H9 (cell line): ENCODE data around the gene GLS2. TPM values are rescaled to one million over a fixed set of nuclear protein-coding genes. Genes with fewer than 3 reads are reported as not detected.

Experiments used
- DNase-seq: peaks from one replicate; pipeline ENCODE4 v3.0.0-alpha.2; 2017
- H2AFZ ChIP-seq: one replicate; pipeline ENCODE4 v1.6.1; 2013; ENCODE audit warnings: mild to moderate bottlenecking, low read length, control low read depth, moderate library complexity
- H2AK5ac ChIP-seq: 2 replicates; pipeline ENCODE4 v1.6.1; 2013; ENCODE audit warnings: low read length, control low read depth, mixed read lengths; ENCODE audit not compliant: insufficient read length
- H2BK120ac ChIP-seq: one replicate; pipeline ENCODE4 v1.6.1; 2013; ENCODE audit warnings: low read depth, mild to moderate bottlenecking, low read length, control low read depth, inconsistent platforms; ENCODE audit not compliant: poor library complexity, severe bottlenecking
- H2BK12ac ChIP-seq: 2 replicates; pipeline ENCODE4 v1.6.1; 2013; ENCODE audit warnings: low read length, control low read depth, mixed read lengths, low read depth; ENCODE audit not compliant: insufficient read length
- H2BK15ac ChIP-seq: 2 replicates; pipeline ENCODE4 v1.6.1; 2013; ENCODE audit warnings: low read depth, low read length, control low read depth
- H2BK20ac ChIP-seq: one replicate; pipeline ENCODE4 v1.6.1; 2013; ENCODE audit warnings: low read depth, mild to moderate bottlenecking, low read length, control low read depth, inconsistent platforms; ENCODE audit not compliant: poor library complexity, severe bottlenecking
- H2BK5ac ChIP-seq: 2 replicates; pipeline ENCODE4 v1.6.1; 2013; ENCODE audit warnings: low read length, control low read depth, mixed read lengths; ENCODE audit not compliant: insufficient read length
- H3K14ac ChIP-seq: 2 replicates; pipeline ENCODE4 v1.6.1; 2013; ENCODE audit warnings: low read length, control low read depth; ENCODE audit not compliant: insufficient read depth
- H3K18ac ChIP-seq: 2 replicates; pipeline ENCODE4 v1.6.1; 2013; ENCODE audit warnings: low read depth, mild to moderate bottlenecking, mixed read lengths, low read length, control low read depth; ENCODE audit not compliant: insufficient read length
- H3K23ac ChIP-seq: 2 replicates; pipeline ENCODE4 v1.6.1; 2013; ENCODE audit warnings: low read length, control low read depth, mixed read lengths, low read depth; ENCODE audit not compliant: insufficient read length
- H3K23me2 ChIP-seq: 2 replicates; pipeline ENCODE4 v1.6.1; 2013; ENCODE audit warnings: low read depth, mild to moderate bottlenecking, mixed read lengths, low read length, control low read depth; ENCODE audit not compliant: insufficient read length, poor library complexity, severe bottlenecking
- H3K27ac ChIP-seq: 2 replicates; pipeline ENCODE4 v1.5.1; 2013; ENCODE audit warnings: low read length, control low read depth, mixed read lengths, low read depth; ENCODE audit not compliant: insufficient read length
- H3K27me3 ChIP-seq: 2 replicates; pipeline ENCODE4 v1.6.1; 2013; ENCODE audit warnings: low read length, control low read depth, inconsistent platforms; ENCODE audit not compliant: insufficient read depth
- H3K4ac ChIP-seq: 2 replicates; pipeline ENCODE4 v1.6.1; 2013; ENCODE audit warnings: low read depth, mild to moderate bottlenecking, control low read depth, inconsistent platforms, low read length, moderate library complexity
- H3K4me1 ChIP-seq: 2 replicates; pipeline ENCODE4 v1.6.1; 2013; ENCODE audit warnings: low read length, control low read depth, inconsistent platforms; ENCODE audit not compliant: insufficient read depth
- H3K4me2 ChIP-seq: 2 replicates; pipeline ENCODE4 v1.6.1; 2013; ENCODE audit warnings: low read length, control low read depth, mixed read lengths; ENCODE audit not compliant: insufficient read length, insufficient read depth
- H3K56ac ChIP-seq: 2 replicates; pipeline ENCODE4 v1.6.1; 2013; ENCODE audit warnings: low read depth, mild to moderate bottlenecking, mixed read lengths, low read length, control low read depth; ENCODE audit not compliant: insufficient read length
- H3K79me1 ChIP-seq: 2 replicates; pipeline ENCODE4 v1.6.1; 2013; ENCODE audit warnings: low read depth, mild to moderate bottlenecking, moderate library complexity, low read length, control low read depth, inconsistent platforms; ENCODE audit not compliant: insufficient read depth, poor library complexity, severe bottlenecking
- H3K79me2 ChIP-seq: 2 replicates; pipeline ENCODE4 v1.6.1; 2013; ENCODE audit warnings: low read length, control low read depth, inconsistent platforms; ENCODE audit not compliant: insufficient read depth
- H3K9ac ChIP-seq: 2 replicates; pipeline ENCODE4 v1.6.1; 2013; ENCODE audit warnings: low read length, control low read depth, mixed read lengths; ENCODE audit not compliant: insufficient read length; ENCODE audit errors: extremely low read depth
- H3K9me3 ChIP-seq: one replicate; pipeline ENCODE4 v1.6.1; 2013; ENCODE audit warnings: low read depth, low read length, inconsistent platforms; ENCODE audit not compliant: control insufficient read depth
- H3T11ph ChIP-seq: one replicate; pipeline ENCODE4 v1.6.1; 2013; ENCODE audit warnings: mild to moderate bottlenecking, low read length, control low read depth, inconsistent platforms
- H4K20me1 ChIP-seq: one replicate; pipeline ENCODE4 v1.6.1; 2013; ENCODE audit not compliant: control insufficient read depth, insufficient read length, insufficient read depth
- H4K5ac ChIP-seq: 2 replicates; pipeline ENCODE4 v1.6.1; 2013; ENCODE audit warnings: low read depth, mild to moderate bottlenecking, mixed read lengths, low read length, control low read depth; ENCODE audit not compliant: insufficient read length
- H4K8ac ChIP-seq: replicated peaks from 2 replicates; pipeline ENCODE4 v1.6.1; 2013; ENCODE audit warnings: low read length, control low read depth, mixed read lengths, low read depth; ENCODE audit not compliant: insufficient read length
- H4K91ac ChIP-seq: 2 replicates; pipeline ENCODE4 v1.6.1; 2013; ENCODE audit warnings: low read depth, mild to moderate bottlenecking, moderate library complexity, mixed read lengths, low read length, control low read depth; ENCODE audit not compliant: insufficient read length
- H3K27ac Mint-ChIP-seq, 3 experiments: 2 replicates in 2 of 3; 3 replicates in 1 of 3; pipeline ENCODE4 v1.8.0; 2020 to 2021; ENCODE audit warnings: mixed read lengths in 3 of 3, mild to moderate bottlenecking in 1 of 3, moderate library complexity in 1 of 3
- H3K27me3 Mint-ChIP-seq: 2 replicates; pipeline ENCODE4 v1.8.0; 2021; ENCODE audit warnings: low read depth, mild to moderate bottlenecking, moderate library complexity, mixed read lengths
- H3K36me3 Mint-ChIP-seq, 3 experiments: 2 replicates in 2 of 3; 3 replicates in 1 of 3; pipeline ENCODE4 v1.8.0; 2020 to 2021; ENCODE audit warnings: low read depth in 3 of 3, mixed read lengths in 3 of 3; ENCODE audit not compliant: insufficient read depth in 1 of 3
- H3K4me1 Mint-ChIP-seq, 2 experiments: 2 replicates each; pipeline ENCODE4 v1.8.0; 2020; ENCODE audit warnings: mixed read lengths in 2 of 2
- H3K4me3 Mint-ChIP-seq, 2 experiments: 2 replicates in 1 of 2; 3 replicates in 1 of 2; pipeline ENCODE4 v1.8.0; 2020 to 2021; ENCODE audit warnings: mild to moderate bottlenecking in 2 of 2, mixed read lengths in 2 of 2, moderate library complexity in 1 of 2
- H3K9me3 Mint-ChIP-seq, 2 experiments: 2 replicates in 1 of 2; 3 replicates in 1 of 2; pipeline ENCODE4 v1.8.0; 2020; ENCODE audit warnings: mild to moderate bottlenecking in 2 of 2, mixed read lengths in 2 of 2, moderate library complexity in 1 of 2
- CTCF ChIP-seq: fragments of 200-600 bp; sonication (generic); conservative IDR thresholded peaks from 3 replicates; pipeline ENCODE4 v1.8.0; 2021; ENCODE audit warnings: antibody characterized with exemption, mild to moderate bottlenecking
- WGBS: extraction: QIAGEN DNeasy Blood & Tissue Kit; methylation state at CpG from one replicate; pipeline ENCODE4 v1.1.7; 2013; ENCODE audit warnings: missing lambda C conversion rate, low lambda C conversion rate, mixed read lengths; ENCODE audit not compliant: insufficient read length; ENCODE audit errors: extremely low coverage; 5-methylcytosine and 5-hydroxymethylcytosine counted together
- total RNA-seq: library from RNA; stranded (reverse); gene quantifications from 2 replicates; pipeline ENCODE4 v1.2.1, GENCODE V29; 2021

GLS2 gene
- total RNA-seq, 1 experiment from 2014 or later = 17.0 TPM

GRCh38 chr12:56454557-56454956 is 33.4 kb downstream of the GLS2 start, which contains the start of gene MIP:
Gene MIP, minus strand, starts transcription at chr12:56454657. Its CDS starts 44 bp downstream, at chr12:56454613.
- H3K23me2 ChIP-seq = no peaks in the 10 kb centered on the region
- no peak within 1 kb of the TSS for H2AFZ ChIP-seq
- H4K5ac ChIP-seq = no peak within 1 kb of the TSS
- H3K27ac Mint-ChIP-seq = no peak within 1 kb of the TSS; a peak in 1 of 7 replicates
- H2BK120ac ChIP-seq = no peak within 1 kb of the TSS
- no peak for DNase-seq
- H2AK5ac ChIP-seq = no peak within 1 kb of the TSS
- no peaks in the 10 kb centered on the region; a peak in 1 of 5 replicates for H3K9me3 Mint-ChIP-seq
- no peaks in the 10 kb centered on the region for H3K9me3 ChIP-seq
- no peaks in the 10 kb centered on the region for H3K79me2 ChIP-seq
- no peaks in the 10 kb centered on the region for H3K27me3 ChIP-seq
- H2BK12ac ChIP-seq = no peak within 1 kb of the TSS
- H3K4ac ChIP-seq = no peak within 1 kb of the TSS
- no peak within 1 kb of the TSS for H3K4me2 ChIP-seq
- H3K4me3 Mint-ChIP-seq = no peak within 1 kb of the TSS
- H3K36me3 Mint-ChIP-seq = no peaks in the 10 kb centered on the region; a peak in 2 of 7 replicates
- no peak within 1 kb of the TSS for H3K27ac ChIP-seq
- H3K4me1 Mint-ChIP-seq = peaks cover 37 to 38% of the 10 kb centered on the region in 2 experiments
- H4K91ac ChIP-seq = no peak within 1 kb of the TSS
- H2BK5ac ChIP-seq = no peak within 1 kb of the TSS
- TF ChIP-seq CTCF = no peak
- no peak within 1 kb of the TSS for H4K8ac ChIP-seq
- no peak within 1 kb of the TSS for H3K56ac ChIP-seq
- H3K9ac ChIP-seq = no peak within 1 kb of the TSS
- no peak within 1 kb of the TSS for H3K23ac ChIP-seq
- H3K4me1 ChIP-seq = peaks cover 4% of the 10 kb centered on the region; the same call in 1 of the 2 replicates
- no peaks in the 10 kb centered on the region for H3K79me1 ChIP-seq
- H2BK15ac ChIP-seq = no peak within 1 kb of the TSS
- no CpG with 5 or more reads among the region's 5 CpGs for WGBS
- H3T11ph ChIP-seq = no peak within 1 kb of the TSS
- H3K18ac ChIP-seq = no peak within 1 kb of the TSS
- H3K27me3 Mint-ChIP-seq = peaks cover 9% of the 10 kb centered on the region
- H3K14ac ChIP-seq = no peak within 1 kb of the TSS
- no peaks in the 10 kb centered on the region for H4K20me1 ChIP-seq
- H2BK20ac ChIP-seq = no peak within 1 kb of the TSS
